ENCODE measurements around the gene SRP68. TPM values are rescaled to one million over a fixed set of nuclear protein-coding genes. Genes with fewer than 3 reads are reported as not detected.

SRP68 gene
- total RNA-seq, 1 experiment from 2014 or later, result 106 TPM

Small RNAs within 50 kb of the gene (microRNA-seq; reads per million reads assigned to microRNA genes)
- 1.1 reads per million for gene MIR6868

Other genes starting within 250 kb of the SRP68 start
- 3.5 and 7.6 TPM in 2 replicates for gene UNC13D, start 228.1 kb downstream of the SRP68 start, total RNA-seq (2022)
- gene WBP2, start 217.2 kb downstream of the SRP68 start, total RNA-seq (2022), result 55.7 and 97.9 TPM in 2 replicates
- 23.6 and 25.7 TPM in 2 replicates for gene TRIM47, start 193.9 kb downstream of the SRP68 start, total RNA-seq (2022)
- 15.9 and 17.4 TPM in 2 replicates for gene TRIM65, start 175.6 kb downstream of the SRP68 start, total RNA-seq (2022)
- 97.9 and 111 TPM in 2 replicates for gene MRPL38, start 167.6 kb downstream of the SRP68 start, total RNA-seq (2022)
- gene FBF1, start 131.5 kb downstream of the SRP68 start, total RNA-seq (2022), result 14.0 and 18.8 TPM in 2 replicates
- 23.4 and 26.0 TPM in 2 replicates for gene ACOX1, start 93.4 kb downstream of the SRP68 start, total RNA-seq (2022)
- 13.0 and 15.4 TPM in 2 replicates for gene TEN1, start 93.3 kb downstream of the SRP68 start, total RNA-seq (2022)
- gene CDK3, start 71.7 kb downstream of the SRP68 start, total RNA-seq (2022), result 5.3 and 5.7 TPM in 2 replicates
- 7.7 and 8.1 TPM in 2 replicates for gene EVPL, start 45.2 kb downstream of the SRP68 start, total RNA-seq (2022)
- gene GALR2, start 2.3 kb upstream of the SRP68 start, total RNA-seq (2022), result 0.37 TPM in 1 of 2 replicates, not detected in the other
- gene ZACN, start 6.7 kb upstream of the SRP68 start, total RNA-seq (2022), result not detected in 2 replicates
- 80.8 and 106 TPM in 2 replicates for gene EXOC7, start 31.3 kb upstream of the SRP68 start, total RNA-seq (2022)
- not detected in 2 replicates for gene FOXJ1, start 68.7 kb upstream of the SRP68 start, total RNA-seq (2022)
- 0.17 and 0.44 TPM in 2 replicates for gene RNF157, start 168.0 kb upstream of the SRP68 start, total RNA-seq (2022)
- 84.9 and 109 TPM in 2 replicates for gene UBALD2, start 192.8 kb upstream of the SRP68 start, total RNA-seq (2022)
- gene QRICH2, start 235.8 kb upstream of the SRP68 start, total RNA-seq (2022), result 0.56 and 3.2 TPM in 2 replicates